ENCODE results near the gene AQP12B. TPM values are rescaled to one million over a fixed set of nuclear protein-coding genes. Genes with fewer than 3 reads are reported as not detected.
A peak's percentile ranks its signal among the peaks of the same experiment; 100 is the strongest.
"Not testable (repeated sequence)": the region's sequence is repeated elsewhere in the genome, so short reads cannot be mapped to it uniquely, and the experiment has no call there.

Gene AQP12B
- total RNA-seq: not detected

GRCh38 chr2:240682431-240683224 is at the start of gene AQP12B:
Gene AQP12B (minus strand): TSS chr2:240682885. CDS start chr2:240682837, 48 bp downstream.
- ATAC-seq (replicated peaks); H3K27me3 Mint-ChIP-seq; H3K9me3 Mint-ChIP-seq; H3K36me3 Mint-ChIP-seq (ENCODE audit: low read depth); H3K27ac Mint-ChIP-seq; H3K4me1 Mint-ChIP-seq: not testable (repeated sequence)
- peak within 1 kb of the TSS; percentile 41 for H3K4me3 Mint-ChIP-seq

GRCh38 chr2:240732184-240732583 is 49.5 kb upstream of the AQP12B start:
- Mint-ChIP-seq H3K9me3 (no peaks in the 10 kb centered on the region), H3K4me1 (no peaks in the 10 kb centered on the region), H3K36me3 (ENCODE audit: low read depth) (no peaks in the 10 kb centered on the region), H3K27ac (no peak overlapping the region), H3K4me3 (no peak overlapping the region), H3K27me3 (peaks cover 9% of the 10 kb centered on the region)
- ATAC-seq (replicated peaks): no peak

DNA sequence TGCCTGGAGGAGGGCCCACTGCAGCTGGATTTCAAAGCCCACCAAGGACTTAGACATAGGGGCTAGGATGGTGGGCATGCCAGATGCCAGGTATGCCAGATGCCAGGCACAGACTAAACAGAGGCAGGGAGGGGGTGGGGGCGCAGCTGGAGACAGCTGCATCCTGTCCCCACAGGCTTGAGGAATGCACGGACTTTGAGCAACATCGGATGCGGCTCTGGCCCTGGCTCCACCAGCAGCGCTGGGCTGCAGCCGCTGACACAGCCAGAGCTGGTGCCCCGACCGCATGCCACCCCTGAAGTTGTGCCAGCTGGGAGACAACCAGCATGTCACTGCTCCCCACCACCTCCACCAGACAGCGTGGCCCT is 48.5 kb upstream of the AQP12B start:
- H3K4me1 Mint-ChIP-seq: no peaks in the 10 kb centered on the region
- ATAC-seq (replicated peaks): no peak

GRCh38 chr2:240730501-240731177 is 48.0 kb upstream of the AQP12B start:
- no peak overlapping the region for H3K27ac Mint-ChIP-seq
- H3K4me1 Mint-ChIP-seq: no peaks in the 10 kb centered on the region
- H3K36me3 Mint-ChIP-seq (ENCODE audit: low read depth): no peaks in the 10 kb centered on the region
- H3K27me3 Mint-ChIP-seq: peaks cover 12% of the 10 kb centered on the region
- no peak overlapping the region for H3K4me3 Mint-ChIP-seq
- no peak for ATAC-seq (replicated peaks)
- no peaks in the 10 kb centered on the region for H3K9me3 Mint-ChIP-seq

More for the DNA sequence above, 48.5 kb upstream of the AQP12B start:
- H3K4me3 Mint-ChIP-seq: no peak overlapping the region
- no peak overlapping the region for H3K27ac Mint-ChIP-seq
- H3K9me3 Mint-ChIP-seq: no peaks in the 10 kb centered on the region
- H3K27me3 Mint-ChIP-seq: peaks cover 12% of the 10 kb centered on the region
- no peaks in the 10 kb centered on the region for H3K36me3 Mint-ChIP-seq (ENCODE audit: low read depth)

DNA sequence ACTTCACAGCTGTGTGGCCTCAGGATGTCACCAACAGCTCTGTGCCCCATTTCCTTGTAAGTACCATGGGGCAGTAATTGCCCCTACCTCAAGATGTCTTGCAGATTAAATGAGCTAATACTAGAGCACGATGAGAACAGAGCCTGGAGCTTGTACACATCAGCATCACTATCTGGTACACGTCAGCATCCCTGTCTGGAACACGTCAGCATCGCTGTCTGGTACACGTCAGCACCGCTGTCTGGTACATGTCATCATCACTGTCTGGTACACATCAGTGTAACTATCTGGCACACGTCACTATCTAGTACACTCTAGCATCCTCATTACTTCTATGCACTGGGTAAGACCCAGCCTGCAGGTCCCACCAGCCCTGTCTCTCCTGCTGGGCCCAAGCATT is 46.1 kb upstream of the AQP12B start:
- Mint-ChIP-seq H3K36me3 (ENCODE audit: low read depth) (no peaks in the 10 kb centered on the region), H3K27me3 (peaks cover 12% of the 10 kb centered on the region), H3K27ac (no peak overlapping the region), H3K4me3 (no peak overlapping the region), H3K4me1 (no peaks in the 10 kb centered on the region), H3K9me3 (no peaks in the 10 kb centered on the region)
- no peak for ATAC-seq (replicated peaks)

- H3K4me3 Mint-ChIP-seq: no peak overlapping the region
- ATAC-seq (replicated peaks): no peak
- no peaks in the 10 kb centered on the region for H3K9me3 Mint-ChIP-seq
- H3K36me3 Mint-ChIP-seq (ENCODE audit: low read depth): no peaks in the 10 kb centered on the region
- H3K27me3 Mint-ChIP-seq: peaks cover 12% of the 10 kb centered on the region
- no peaks in the 10 kb centered on the region for H3K4me1 Mint-ChIP-seq
- no peak overlapping the region for H3K27ac Mint-ChIP-seq
These were observed 45.7 kb upstream of the AQP12B start for GRCh38 chr2:240728361-240728760.

- no peaks in the 10 kb centered on the region for H3K36me3 Mint-ChIP-seq (ENCODE audit: low read depth)
- peaks cover 12% of the 10 kb centered on the region for H3K27me3 Mint-ChIP-seq
- H3K9me3 Mint-ChIP-seq: no peaks in the 10 kb centered on the region
- H3K4me1 Mint-ChIP-seq: no peaks in the 10 kb centered on the region
- no peak overlapping the region for H3K4me3 Mint-ChIP-seq
- H3K27ac Mint-ChIP-seq: no peak overlapping the region
- no peak for ATAC-seq (replicated peaks)
These were observed 45.2 kb upstream of the AQP12B start for GRCh38 chr2:240727913-240728312.

DNA sequence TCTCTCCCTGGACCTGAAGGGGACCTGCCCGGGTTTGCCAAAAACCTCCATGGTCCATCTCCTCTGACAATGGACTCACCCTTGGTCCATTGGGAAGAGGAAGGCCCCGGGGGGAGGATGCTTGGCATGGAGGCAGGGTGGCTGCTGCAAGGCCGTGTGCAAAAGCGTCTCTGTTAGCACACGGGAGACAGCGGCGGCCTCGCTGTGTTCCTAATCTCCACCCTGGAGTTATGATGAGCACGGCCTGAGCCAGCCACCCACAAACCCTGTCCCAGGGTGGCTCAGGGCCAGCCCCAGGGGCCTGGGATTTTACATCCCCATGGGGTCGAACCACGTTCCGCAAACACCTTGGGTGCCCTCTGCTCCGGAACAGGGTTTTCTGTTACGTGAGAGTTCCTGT is 44.8 kb upstream of the AQP12B start:
- Mint-ChIP-seq H3K27me3 (peaks cover 12% of the 10 kb centered on the region), H3K4me3 (no peak overlapping the region), H3K9me3 (no peaks in the 10 kb centered on the region), H3K36me3 (ENCODE audit: low read depth) (no peaks in the 10 kb centered on the region), H3K4me1 (no peaks in the 10 kb centered on the region), H3K27ac (no peak overlapping the region)
- no peak for ATAC-seq (replicated peaks)

DNA sequence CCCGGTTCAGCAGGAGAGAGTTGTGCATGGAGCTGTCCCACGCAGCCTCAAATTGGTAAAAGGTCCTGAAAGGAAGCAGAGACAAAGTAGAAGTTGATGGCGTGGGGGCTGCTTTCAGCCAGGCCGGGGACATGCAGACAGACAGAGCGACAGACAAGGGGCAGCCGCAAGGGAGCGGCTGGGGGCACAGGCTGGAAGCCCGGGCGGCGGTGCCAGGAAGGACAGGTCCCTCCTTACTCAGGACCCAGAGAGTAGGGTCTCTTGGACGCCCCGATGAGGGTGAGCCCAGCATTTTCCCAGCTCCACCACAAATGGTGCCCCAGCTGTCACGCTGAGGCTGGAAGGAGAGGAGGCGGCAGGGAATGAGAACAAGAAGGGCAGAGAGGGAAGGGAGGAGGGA is 44.2 kb upstream of the AQP12B start:
- Mint-ChIP-seq H3K9me3 (no peaks in the 10 kb centered on the region), H3K4me1 (no peaks in the 10 kb centered on the region), H3K4me3 (no peak overlapping the region), H3K27ac (no peak overlapping the region), H3K36me3 (ENCODE audit: low read depth) (no peaks in the 10 kb centered on the region), H3K27me3 (peaks cover 12% of the 10 kb centered on the region)
- no peak for ATAC-seq (replicated peaks)

- H3K4me3 Mint-ChIP-seq: no peak overlapping the region
- H3K4me1 Mint-ChIP-seq: no peaks in the 10 kb centered on the region
- ATAC-seq (replicated peaks): no peak
- no peaks in the 10 kb centered on the region for H3K9me3 Mint-ChIP-seq
- no peak overlapping the region for H3K27ac Mint-ChIP-seq
- H3K27me3 Mint-ChIP-seq: peaks cover 12% of the 10 kb centered on the region
- no peaks in the 10 kb centered on the region for H3K36me3 Mint-ChIP-seq (ENCODE audit: low read depth)
These were observed 43.0 kb upstream of the AQP12B start for GRCh38 chr2:240725671-240726070.

- H3K4me1 Mint-ChIP-seq: no peaks in the 10 kb centered on the region
- H3K36me3 Mint-ChIP-seq (ENCODE audit: low read depth): no peaks in the 10 kb centered on the region
- H3K4me3 Mint-ChIP-seq: no peak overlapping the region
- H3K9me3 Mint-ChIP-seq: no peaks in the 10 kb centered on the region
- peaks cover 14% of the 10 kb centered on the region for H3K27me3 Mint-ChIP-seq
- ATAC-seq (replicated peaks): no peak
- no peak overlapping the region for H3K27ac Mint-ChIP-seq
These were observed 42.6 kb upstream of the AQP12B start for GRCh38 chr2:240725266-240725665.

DNA sequence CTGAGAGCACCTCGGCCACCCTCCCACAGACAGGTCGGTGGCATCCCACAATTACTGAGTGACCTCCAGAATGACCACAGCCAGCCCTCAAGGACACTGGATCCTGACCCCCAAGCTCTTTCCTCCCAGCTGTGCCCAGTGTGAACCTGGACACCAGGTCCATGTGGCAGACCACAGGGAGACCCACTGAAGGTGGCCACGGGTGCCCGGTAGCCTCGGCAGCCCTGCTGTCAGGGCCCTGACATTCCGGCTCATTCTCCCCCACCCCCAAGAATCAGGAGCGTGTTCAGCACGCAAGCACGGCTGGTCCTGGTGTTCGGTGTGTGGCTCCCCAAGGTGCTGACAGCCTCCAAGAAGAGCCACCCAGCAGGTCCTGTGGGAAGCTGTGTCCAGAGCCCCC is 41.7 kb upstream of the AQP12B start:
- H3K9me3 Mint-ChIP-seq: no peaks in the 10 kb centered on the region
- H3K4me1 Mint-ChIP-seq: no peaks in the 10 kb centered on the region
- no peaks in the 10 kb centered on the region for H3K36me3 Mint-ChIP-seq (ENCODE audit: low read depth)
- no peak for ATAC-seq (replicated peaks)
- H3K4me3 Mint-ChIP-seq: no peak overlapping the region
- no peak overlapping the region for H3K27ac Mint-ChIP-seq
- peaks cover 14% of the 10 kb centered on the region for H3K27me3 Mint-ChIP-seq

- Mint-ChIP-seq H3K4me3 (no peak overlapping the region), H3K27me3 (peaks cover 9% of the 10 kb centered on the region), H3K36me3 (ENCODE audit: low read depth) (no peaks in the 10 kb centered on the region), H3K27ac (no peak overlapping the region), H3K4me1 (no peaks in the 10 kb centered on the region), H3K9me3 (no peaks in the 10 kb centered on the region)
- no peak for ATAC-seq (replicated peaks)
These were observed 41.2 kb upstream of the AQP12B start for GRCh38 chr2:240723851-240724250.

DNA sequence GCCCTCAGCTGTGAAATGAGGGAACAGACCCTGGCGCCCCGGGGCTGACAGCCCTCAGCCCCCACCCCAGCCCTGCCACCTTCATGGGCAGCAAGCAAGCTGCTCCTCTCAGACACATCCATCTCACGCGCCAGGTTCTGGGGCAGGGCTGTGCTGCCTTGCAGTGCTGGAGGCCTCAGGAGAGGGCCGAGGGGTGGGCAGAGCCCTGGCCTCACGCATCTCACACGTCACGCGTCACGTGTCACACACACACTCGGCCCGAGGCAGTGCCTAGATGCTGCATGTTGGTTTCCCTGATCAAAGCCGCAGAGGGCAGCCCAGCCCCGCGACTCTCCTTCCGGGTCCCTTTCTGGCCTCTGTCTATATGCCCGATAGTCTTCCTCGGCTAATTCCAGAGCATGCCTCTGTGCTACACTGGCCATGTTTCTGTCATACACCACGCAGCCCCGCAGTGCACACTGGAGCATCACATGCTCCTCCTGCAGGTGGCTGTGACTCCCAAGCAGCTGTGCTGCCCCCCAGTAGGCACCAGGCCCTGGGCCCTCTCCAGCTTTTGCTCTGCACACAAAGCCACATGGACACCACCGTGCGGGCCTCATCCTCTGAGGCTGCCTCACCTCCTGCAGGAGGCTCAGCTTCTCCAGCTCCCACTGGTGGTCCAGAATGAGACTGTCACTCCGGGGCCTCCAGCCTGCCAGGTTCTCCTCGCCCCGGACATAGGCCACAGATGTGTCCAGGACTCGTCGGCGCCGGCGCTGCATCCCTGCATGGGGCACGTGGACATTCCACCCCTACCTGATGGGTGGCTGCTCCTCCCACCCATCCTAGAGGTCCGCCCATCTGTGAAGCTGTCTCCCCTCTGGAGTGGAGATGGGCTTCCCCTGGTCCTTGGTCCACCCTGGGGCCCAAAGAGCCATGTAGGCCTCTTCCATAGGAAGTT is 40.4 kb upstream of the AQP12B start:
- Mint-ChIP-seq H3K4me3 (no peak overlapping the region), H3K36me3 (ENCODE audit: low read depth) (no peaks in the 10 kb centered on the region), H3K27ac (no peak overlapping the region), H3K27me3 (peaks cover 7% of the 10 kb centered on the region), H3K9me3 (no peaks in the 10 kb centered on the region), H3K4me1 (no peaks in the 10 kb centered on the region)
- no peak for ATAC-seq (replicated peaks)
